GM18526 (cell line): Measurements from ENCODE around the gene ATOSA.
A peak's percentile ranks its signal among the peaks of the same experiment; 100 is the strongest.

Experiments used
- POLR2A ChIP-seq: IDR thresholded peaks from 3 replicates; pipeline ENCODE4 v1.6.1; 2011; ENCODE audit not compliant: insufficient read length; ENCODE audit errors: extremely low read depth

Gene ATOSA

GRCh38 chr15:52679232-52680040 is at the start of gene ATOSA:
ATOSA (minus strand) TSS chr15:52679388; CDS start chr15:52678021, 1,367 bp downstream.
- TF ChIP-seq POLR2A, result peak; percentile 70

DNA sequence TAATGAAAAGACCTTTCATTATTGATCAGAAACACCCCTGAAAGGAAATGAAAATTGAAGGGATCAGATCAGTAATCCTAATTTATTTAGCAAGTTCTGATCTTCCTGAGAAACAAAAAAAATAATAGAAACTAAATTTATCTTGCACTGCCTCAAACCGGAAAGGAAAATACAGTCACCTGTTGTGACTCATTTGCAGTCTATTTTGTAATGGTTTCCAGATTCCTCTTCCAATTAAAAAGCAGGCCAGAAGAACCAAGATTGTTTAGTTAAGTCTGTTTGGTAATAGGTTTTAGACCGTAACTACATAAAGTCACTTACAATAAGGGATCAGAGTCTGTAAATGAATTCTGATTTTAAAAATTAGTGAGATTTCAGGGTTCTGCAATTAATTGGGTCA is 49.7 kb upstream of the ATOSA start:
- TF ChIP-seq POLR2A, result no peak

- TF ChIP-seq POLR2A, result no peak
Measured at GRCh38 chr15:52727815-52728214, 48.6 kb upstream of the ATOSA start.

GRCh38 chr15:52726195-52726594 is 47.0 kb upstream of the ATOSA start:
- no peak for TF ChIP-seq POLR2A

- no peak for TF ChIP-seq POLR2A
Measured at GRCh38 chr15:52718551-52718950, 39.4 kb upstream of the ATOSA start.

GRCh38 chr15:52717924-52718323 is 38.7 kb upstream of the ATOSA start:
- TF ChIP-seq POLR2A, result no peak

GRCh38 chr15:52717481-52717880 is 38.3 kb upstream of the ATOSA start:
- no peak for TF ChIP-seq POLR2A

- no peak for TF ChIP-seq POLR2A
Measured at GRCh38 chr15:52716536-52716935, 37.3 kb upstream of the ATOSA start.

DNA sequence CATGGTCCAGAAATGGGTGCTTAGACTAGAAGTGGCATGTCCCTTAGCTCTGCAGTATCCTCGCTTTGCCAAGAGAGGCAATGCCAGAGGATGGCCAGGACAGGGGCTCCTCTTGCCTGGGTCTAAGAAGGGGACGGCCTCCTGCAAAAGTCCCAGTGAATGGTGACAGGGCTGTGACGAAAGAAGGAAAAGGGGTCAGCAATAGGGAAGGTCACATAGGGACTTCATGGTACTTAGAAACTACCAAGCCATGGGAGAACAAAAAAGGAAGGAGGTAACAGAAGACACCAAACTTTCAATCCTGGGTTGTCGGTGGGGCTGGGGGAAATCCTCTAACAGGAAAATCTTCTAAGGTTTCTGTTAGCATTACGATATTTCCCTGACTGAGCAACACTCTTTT is 36.2 kb upstream of the ATOSA start:
- TF ChIP-seq POLR2A, result no peak

DNA sequence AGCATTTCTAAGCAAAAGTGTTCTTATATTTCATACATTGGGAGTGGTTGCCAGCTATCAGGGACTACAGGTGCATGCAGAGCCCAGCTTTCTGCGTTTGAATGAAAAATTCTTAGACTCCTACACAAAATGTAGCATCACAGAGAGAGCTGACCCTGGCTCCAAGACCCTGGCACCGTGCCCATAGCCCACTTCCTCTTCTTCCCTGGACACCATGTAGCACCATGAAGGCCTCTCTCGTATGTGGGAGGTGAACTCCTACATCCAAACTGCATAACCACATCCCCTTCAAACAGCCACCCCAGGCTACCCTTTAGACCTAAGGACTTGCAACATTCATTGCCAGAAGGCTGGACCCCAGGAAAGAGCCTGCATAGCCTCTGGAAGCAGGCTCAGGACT is 35.8 kb upstream of the ATOSA start:
- TF ChIP-seq POLR2A, result no peak

DNA sequence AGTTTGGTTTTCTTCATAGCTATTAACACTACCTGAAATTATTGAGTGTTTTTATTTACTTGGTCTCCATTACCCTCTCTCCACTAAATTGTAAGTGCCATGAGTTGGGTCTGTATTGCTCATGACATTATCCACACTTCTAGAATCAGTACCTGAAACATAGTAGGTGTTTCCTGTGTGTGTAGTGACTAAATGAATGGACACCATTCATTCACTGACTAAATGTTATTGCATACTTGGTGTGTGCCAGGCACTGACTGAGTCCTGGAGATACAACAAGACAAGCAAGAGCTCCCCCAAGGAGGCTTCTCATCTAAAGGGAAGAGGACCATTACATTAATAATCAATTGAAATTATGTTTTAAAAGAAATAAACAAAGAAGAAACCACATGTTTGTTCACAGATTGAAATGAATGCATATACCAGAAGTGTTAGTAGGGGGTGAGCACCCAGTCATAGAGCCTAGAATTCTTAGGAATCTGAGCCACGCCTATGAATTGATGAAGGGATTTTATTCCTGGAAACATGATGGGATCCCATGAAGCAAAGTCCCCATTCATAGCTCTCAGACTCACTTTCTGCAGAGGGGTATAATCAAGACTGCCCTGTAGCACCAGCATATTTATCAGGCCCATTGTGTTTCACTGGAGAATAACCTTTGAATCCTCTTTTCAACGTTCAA is 31.7 kb upstream of the ATOSA start:
- TF ChIP-seq POLR2A, result no peak

GRCh38 chr15:52710050-52710707 is 31.0 kb upstream of the ATOSA start:
- no peak for TF ChIP-seq POLR2A

- peak; percentile 18 for TF ChIP-seq POLR2A
Measured at GRCh38 chr15:52709187-52709981, 30.2 kb upstream of the ATOSA start.

DNA sequence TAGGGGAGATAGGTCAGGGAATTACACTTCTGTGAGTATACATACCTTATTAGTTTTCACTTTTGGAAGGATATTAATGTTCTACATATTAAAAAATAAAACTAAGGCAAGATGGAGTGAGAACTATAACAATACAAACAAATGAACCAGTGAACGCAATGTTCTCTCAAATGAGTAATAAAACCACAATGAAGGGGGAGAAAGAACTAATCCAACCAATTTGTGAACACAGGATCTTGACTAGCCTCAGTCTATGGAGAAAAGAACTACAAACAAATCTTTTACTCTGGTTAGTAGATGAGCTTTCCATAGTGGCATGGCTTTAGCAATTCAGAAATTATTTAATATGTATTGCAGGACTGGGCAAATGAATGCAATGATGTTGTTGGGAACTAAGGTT is 26.9 kb upstream of the ATOSA start:
- TF ChIP-seq POLR2A, result no peak

DNA sequence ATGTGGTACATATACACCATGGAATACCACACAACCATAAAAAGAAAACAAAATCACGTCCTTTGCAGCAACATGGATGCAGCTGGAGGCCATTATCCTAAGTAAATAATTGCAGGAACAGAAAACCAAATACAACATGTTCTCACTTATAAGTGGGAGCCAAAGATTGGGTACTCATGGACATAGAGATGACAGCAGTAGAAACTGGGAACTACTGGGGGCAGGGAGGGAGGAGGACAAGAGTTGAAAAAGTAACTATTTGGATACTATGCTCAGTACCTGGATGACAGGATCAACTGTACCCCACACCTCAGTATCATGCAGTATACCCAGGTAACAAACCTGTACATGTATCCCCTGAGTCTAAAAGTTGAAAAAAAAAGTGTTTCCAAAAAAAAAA is 23.2 kb upstream of the ATOSA start:
- TF ChIP-seq POLR2A, result no peak
